Adipose tissue (tissue), 3 donors: Measurements from ENCODE around the gene AMT. TPM values are rescaled to one million over a fixed set of nuclear protein-coding genes. Genes with fewer than 3 reads are reported as not detected.

Experiments
- H3K27ac ChIP-seq: one replicate; pipeline ENCODE4 v1.5.1; 2013; ENCODE audit warnings: low read depth, low read length
- WGBS, 3 donors: extraction: QIAGEN DNeasy Blood & Tissue Kit; methylation state at CpG; one replicate each; pipeline ENCODE4 v1.1.7; 2013; 5-methylcytosine and 5-hydroxymethylcytosine counted together
- polyA plus RNA-seq, 3 donors: library from polyadenylated mRNA; stranded (reverse); fragments of 200-250 nt; gene quantifications; one replicate each; pipeline ENCODE4 v1.2.3, GENCODE V29; 2013
- donor health status: healthy with polysubstance abuse.
- donor health status: Bipolar disorder and iron deficiency.
- donor health status: healthy.

Gene AMT
- polyA plus RNA-seq, result 10 to 100 TPM in 2 of 3 donors, 1 to 10 TPM in 1; 4.7 to 14.6 (median 11.2) TPM

- 16 to 50% (median 46%) methylated on average over 23 to 25 of the region's 25 CpGs for WGBS, 3 donors
- H3K27ac ChIP-seq, result no peak within 1 kb of the TSS
Measured at GRCh38 chr3:49422379-49423248, at the start of gene AMT. Gene AMT, minus strand, starts transcription at chr3:49422473. Its CDS starts 23 bp downstream, at chr3:49422450.

- WGBS, 3 donors, result 2 to 5% (median 5%) methylated on average over 23 of the region's 23 CpGs
- H3K27ac ChIP-seq, result no peak overlapping the region
Measured at GRCh38 chr3:49470714-49471420, 48.6 kb upstream of the AMT start.

GRCh38 chr3:49469936-49470713 lies 47.9 kb upstream of the AMT start, which contains the start of gene DAG1:
Gene DAG1, plus strand, starts transcription at chr3:49470267. Its CDS starts 40,268 bp downstream, at chr3:49510535.
- H3K27ac ChIP-seq, result no peak within 1 kb of the TSS
- WGBS, 3 donors, result 0 to 1% (median 0%) methylated on average over 86 to 108 of the region's 108 CpGs

- 7 to 14% (median 10%) methylated on average over 23 of the region's 23 CpGs for WGBS, 3 donors
- no peak overlapping the region for H3K27ac ChIP-seq
Measured at GRCh38 chr3:49469037-49469935, 47.0 kb upstream of the AMT start.

- no peak overlapping the region for H3K27ac ChIP-seq
- 49 to 89% (median 84%) methylated on average over 2 of the region's 2 CpGs for WGBS, 3 donors
Measured at GRCh38 chr3:49466085-49466484, 43.8 kb upstream of the AMT start.

GRCh38 chr3:49465270-49466034 lies 43.2 kb upstream of the AMT start:
- H3K27ac ChIP-seq, result no peak overlapping the region
- 77 to 83% (median 78%) methylated on average over 17 to 18 of the region's 18 CpGs for WGBS, 3 donors

GRCh38 chr3:49462222-49462621 lies 39.9 kb upstream of the AMT start:
- WGBS, 3 donors, result 45 to 79% (median 75%) methylated on average over 3 of the region's 3 CpGs

GRCh38 chr3:49461443-49462171 lies 39.3 kb upstream of the AMT start:
- WGBS, 3 donors, result 21 to 51% (median 43%) methylated on average over 1 of the region's 1 CpG
- no peak overlapping the region for H3K27ac ChIP-seq

More at GRCh38 chr3:49462222-49462621, 39.9 kb upstream of the AMT start:
- no peak overlapping the region for H3K27ac ChIP-seq

- H3K27ac ChIP-seq, result no peak overlapping the region
- WGBS, 3 donors, result 66 to 90% (median 85%) methylated on average over 4 of the region's 4 CpGs
Measured at GRCh38 chr3:49460956-49461355, 38.7 kb upstream of the AMT start.

- WGBS, 3 donors, result 33 to 93% (median 93%) methylated on average over 2 of the region's 2 CpGs
- H3K27ac ChIP-seq, result no peak overlapping the region
Measured at GRCh38 chr3:49460188-49460890, 38.1 kb upstream of the AMT start.

- no peak overlapping the region for H3K27ac ChIP-seq
- WGBS, 3 donors, result 84 to 95% (median 93%) methylated on average over 3 of the region's 3 CpGs
Measured at GRCh38 chr3:49456466-49456865, 34.2 kb upstream of the AMT start.

GRCh38 chr3:49454898-49455681 lies 32.8 kb upstream of the AMT start:
- WGBS, 3 donors, result 48 to 68% (median 52%) methylated on average over 3 of the region's 3 CpGs
- no peak overlapping the region for H3K27ac ChIP-seq

- 37 to 86% (median 74%) methylated on average over 2 of the region's 2 CpGs for WGBS, 3 donors
- no peak overlapping the region for H3K27ac ChIP-seq
Measured at GRCh38 chr3:49454458-49454857, 32.2 kb upstream of the AMT start.

- WGBS, 3 donors, result 91 to 99% (median 95%) methylated on average over 4 of the region's 4 CpGs
Measured at GRCh38 chr3:49453621-49454020, 31.3 kb upstream of the AMT start.

GRCh38 chr3:49445391-49445790 lies 23.1 kb upstream of the AMT start:
- no peak overlapping the region for H3K27ac ChIP-seq
- 96 to 98% (median 97%) methylated on average over 5 of the region's 5 CpGs for WGBS, 3 donors

More at GRCh38 chr3:49453621-49454020, 31.3 kb upstream of the AMT start:
- no peak overlapping the region for H3K27ac ChIP-seq
